T-helper 17 cell (primary cell): Measurements from ENCODE around the gene AKAP10. TPM values are rescaled to one million over a fixed set of nuclear protein-coding genes. Genes with fewer than 3 reads are reported as not detected.
"Not testable (repeated sequence)": the region's sequence is repeated elsewhere in the genome, so short reads cannot be mapped to it uniquely, and the experiment has no call there.

ENCODE experiments used
- ATAC-seq: fragments of 150-1000 bp; cut with Tn5 transposase; 2 replicates; pipeline ENCODE4 v1.10.0; 2021; ENCODE audit warnings: mild to moderate bottlenecking, moderate library complexity
- DNase-seq, 3 donors: peaks; one replicate each; pipeline versions ENCODE4 v3.0.0 to v3.0.0-alpha.2; 2020 to 2021
- H3K9me3 ChIP-seq: one replicate; pipeline ENCODE4 v1.7.0; 2013; ENCODE audit warnings: low read length, mild to moderate bottlenecking; ENCODE audit not compliant: control insufficient read depth, poor library complexity, severe bottlenecking
- H3K27ac Mint-ChIP-seq: one replicate; pipeline ENCODE4 v1.8.0; 2022; ENCODE audit warnings: mild to moderate bottlenecking, moderate library complexity, mixed read lengths
- H3K27me3 Mint-ChIP-seq: one replicate; pipeline ENCODE4 v1.8.0; 2022; ENCODE audit warnings: mixed read lengths
- H3K36me3 Mint-ChIP-seq: one replicate; pipeline ENCODE4 v1.8.0; 2022; ENCODE audit warnings: low read depth, mixed read lengths
- H3K4me1 Mint-ChIP-seq: one replicate; pipeline ENCODE4 v1.8.0; 2022; ENCODE audit warnings: mild to moderate bottlenecking, mixed read lengths
- H3K4me3 Mint-ChIP-seq: one replicate; pipeline ENCODE4 v1.8.0; 2022; ENCODE audit warnings: mild to moderate bottlenecking, moderate library complexity, mixed read lengths
- total RNA-seq, 4 donors: library from RNA in 2 of 4; stranded (reverse) in 2 of 4; gene quantifications; one replicate each; pipeline ENCODE4 v1.2.3 and lab custom pipeline; 2022 to 2026

Gene AKAP10
- total RNA-seq, 2 donors from 2014 or later = 39.8 to 41.1 TPM

DNA sequence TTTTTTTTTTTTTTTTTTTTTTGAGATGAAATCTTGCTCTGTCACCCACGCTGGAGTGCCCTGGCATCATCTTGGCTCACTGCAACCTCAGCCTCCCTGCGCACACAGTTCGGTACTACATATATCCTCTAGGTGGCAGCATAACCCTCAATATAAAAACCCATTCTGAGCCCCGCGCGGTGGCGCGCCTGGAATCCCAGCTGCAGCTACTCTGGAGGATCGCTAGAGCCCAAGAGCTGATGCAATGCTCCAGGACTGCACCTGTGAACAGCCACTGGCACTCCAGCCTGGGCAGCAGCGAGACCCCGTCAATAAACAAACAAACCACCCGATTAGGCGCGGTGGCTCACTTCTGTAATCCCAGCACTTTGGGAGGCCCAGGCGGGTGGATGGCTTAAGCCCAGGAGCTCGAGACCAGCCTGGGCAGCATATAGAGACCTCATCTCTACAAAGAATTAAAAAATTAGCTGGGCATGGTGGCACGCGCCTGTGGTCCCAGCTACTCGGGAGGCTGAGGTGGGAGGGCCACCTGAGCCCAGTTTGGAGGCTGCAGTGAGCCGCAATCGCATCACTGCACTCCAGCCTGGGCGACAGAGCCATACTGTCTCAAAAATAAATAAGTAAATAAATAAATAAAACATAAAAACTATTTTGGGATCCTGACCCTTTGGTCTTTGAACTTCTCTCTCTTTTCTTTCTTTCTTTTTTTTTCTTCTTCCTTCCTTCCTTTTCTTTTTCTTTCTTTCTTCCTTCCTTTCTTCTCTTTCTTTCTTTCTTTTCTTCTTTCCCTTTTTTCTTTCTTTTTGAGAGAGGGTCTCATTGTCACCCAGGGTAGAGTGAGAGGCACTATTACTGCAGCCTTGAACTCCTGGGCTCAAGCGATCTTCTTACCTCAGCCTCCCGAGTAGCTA is 15.4 kb upstream of the AKAP10 start:
- peak overlapping the region; percentile 45 for H3K4me3 Mint-ChIP-seq
- peaks cover 27% of the 10 kb centered on the region for H3K27me3 Mint-ChIP-seq
- no peaks in the 10 kb centered on the region for H3K36me3 Mint-ChIP-seq
- no peak overlapping the region for H3K27ac Mint-ChIP-seq
- ATAC-seq (peak; percentile 100), DNase-seq (peak; percentile 58 to 59 (median 59))
- peaks cover 2% of the 10 kb centered on the region for H3K4me1 Mint-ChIP-seq
- H3K9me3 ChIP-seq = no peaks in the 10 kb centered on the region

DNA sequence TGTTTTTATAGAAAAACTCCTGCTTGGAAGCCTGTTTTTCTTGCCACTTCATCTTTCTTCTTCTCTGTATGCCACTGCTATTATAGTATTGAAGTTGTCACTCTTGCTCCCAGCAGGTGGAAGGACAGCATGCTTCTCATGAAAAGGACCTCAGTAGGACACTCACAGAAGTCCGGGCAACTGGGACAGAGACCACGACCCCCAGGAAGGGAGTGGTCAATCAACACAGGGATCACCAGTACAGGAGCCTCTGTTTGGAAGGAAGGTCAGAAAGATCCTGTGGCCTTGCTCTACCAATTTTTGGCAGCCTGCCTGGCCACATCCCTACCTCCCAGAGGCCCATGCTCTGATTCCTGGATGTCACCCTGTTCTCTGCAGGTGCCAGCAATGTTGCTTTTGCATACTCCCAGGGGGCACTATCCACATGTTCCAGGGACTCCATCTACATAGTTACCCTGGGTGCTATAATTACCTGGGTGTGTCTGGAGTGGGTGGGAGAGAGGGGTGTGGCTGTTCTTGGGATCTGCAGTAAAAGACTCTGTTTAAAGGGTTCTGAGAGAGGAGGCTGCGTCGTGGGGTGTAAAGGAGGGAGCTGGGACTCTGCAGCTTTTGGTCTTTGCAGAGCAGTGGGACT is 13.7 kb upstream of the AKAP10 start:
- DNase-seq = no peak
- H3K27me3 Mint-ChIP-seq = peaks cover 25% of the 10 kb centered on the region

DNA sequence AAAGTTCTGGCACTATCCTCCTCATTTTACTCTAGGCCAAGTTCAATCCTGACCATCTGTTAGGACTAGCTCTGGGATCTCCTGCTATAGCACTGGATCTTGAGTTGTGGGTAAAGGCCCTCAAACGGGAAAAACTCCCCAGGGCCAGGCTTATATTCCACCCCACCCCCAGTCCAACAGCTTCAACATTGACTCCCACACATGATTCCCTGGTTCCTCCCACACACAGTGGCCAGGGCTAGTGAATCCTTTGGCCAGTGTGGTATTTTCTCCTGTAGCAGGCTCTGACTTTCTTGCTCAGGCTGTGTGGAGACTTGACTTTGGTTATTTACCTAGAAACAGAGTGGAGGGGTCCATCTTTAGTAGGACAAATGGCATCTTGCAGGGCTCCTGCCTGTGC is 10.3 kb upstream of the AKAP10 start:
- no peak overlapping the region for H3K4me3 Mint-ChIP-seq
- H3K27ac Mint-ChIP-seq = no peak overlapping the region
- H3K9me3 ChIP-seq = no peaks in the 10 kb centered on the region
- DNase-seq = no peak
- no peaks in the 10 kb centered on the region for H3K36me3 Mint-ChIP-seq
- peaks cover 25% of the 10 kb centered on the region for H3K27me3 Mint-ChIP-seq
- no peaks in the 10 kb centered on the region for H3K4me1 Mint-ChIP-seq
- no peak for ATAC-seq

More for the DNA sequence above, 13.7 kb upstream of the AKAP10 start:
- Mint-ChIP-seq H3K36me3 (no peaks in the 10 kb centered on the region), H3K4me1 (peaks cover 2% of the 10 kb centered on the region), H3K4me3 (no peak overlapping the region), H3K27ac (no peak overlapping the region)
- no peak for ATAC-seq
- H3K9me3 ChIP-seq = no peaks in the 10 kb centered on the region

DNA sequence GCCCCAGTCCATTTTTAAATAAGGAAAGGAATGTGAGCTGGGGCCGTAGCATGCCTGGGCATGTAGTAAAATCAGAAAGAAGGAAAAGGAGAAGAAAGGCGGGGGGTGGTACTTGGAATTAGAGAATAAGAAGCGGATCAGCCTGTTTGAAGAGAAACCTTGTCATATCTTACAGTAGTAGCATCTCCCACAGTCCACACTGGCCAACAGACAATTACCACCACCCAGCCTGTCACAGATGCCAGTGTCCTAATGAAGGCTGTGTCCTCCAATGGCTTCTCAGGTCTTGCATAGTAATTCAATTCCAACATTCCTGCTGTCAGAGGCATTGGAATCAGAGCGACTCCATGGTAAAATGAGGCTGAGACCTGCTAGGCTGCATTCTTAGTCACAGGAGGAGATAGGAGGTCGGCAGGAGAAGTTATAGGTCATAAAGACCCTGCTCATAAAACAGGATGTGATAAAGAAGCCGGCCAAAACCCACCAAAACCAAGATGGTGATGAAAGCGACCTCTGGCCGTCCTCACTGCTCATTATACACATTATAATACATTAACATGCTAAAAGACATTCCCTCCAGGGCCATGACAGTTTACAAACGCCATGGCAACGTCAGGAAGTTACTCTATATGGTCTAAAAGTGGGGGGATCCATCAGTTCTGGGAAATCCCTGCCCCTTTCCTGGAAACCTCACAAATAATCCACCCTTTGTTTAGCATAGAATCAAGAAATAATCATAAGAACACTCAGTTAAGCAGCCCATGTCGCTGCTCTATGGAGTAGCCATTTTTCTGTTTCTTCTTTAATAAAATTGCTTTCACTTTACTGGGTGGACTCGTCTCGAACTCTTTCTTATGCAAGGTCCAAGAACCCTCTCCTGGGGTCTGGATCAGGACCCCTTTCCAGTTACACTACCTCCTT is 9.6 kb upstream of the AKAP10 start:
- H3K4me1 Mint-ChIP-seq = no peaks in the 10 kb centered on the region
- no peak for ATAC-seq

DNA sequence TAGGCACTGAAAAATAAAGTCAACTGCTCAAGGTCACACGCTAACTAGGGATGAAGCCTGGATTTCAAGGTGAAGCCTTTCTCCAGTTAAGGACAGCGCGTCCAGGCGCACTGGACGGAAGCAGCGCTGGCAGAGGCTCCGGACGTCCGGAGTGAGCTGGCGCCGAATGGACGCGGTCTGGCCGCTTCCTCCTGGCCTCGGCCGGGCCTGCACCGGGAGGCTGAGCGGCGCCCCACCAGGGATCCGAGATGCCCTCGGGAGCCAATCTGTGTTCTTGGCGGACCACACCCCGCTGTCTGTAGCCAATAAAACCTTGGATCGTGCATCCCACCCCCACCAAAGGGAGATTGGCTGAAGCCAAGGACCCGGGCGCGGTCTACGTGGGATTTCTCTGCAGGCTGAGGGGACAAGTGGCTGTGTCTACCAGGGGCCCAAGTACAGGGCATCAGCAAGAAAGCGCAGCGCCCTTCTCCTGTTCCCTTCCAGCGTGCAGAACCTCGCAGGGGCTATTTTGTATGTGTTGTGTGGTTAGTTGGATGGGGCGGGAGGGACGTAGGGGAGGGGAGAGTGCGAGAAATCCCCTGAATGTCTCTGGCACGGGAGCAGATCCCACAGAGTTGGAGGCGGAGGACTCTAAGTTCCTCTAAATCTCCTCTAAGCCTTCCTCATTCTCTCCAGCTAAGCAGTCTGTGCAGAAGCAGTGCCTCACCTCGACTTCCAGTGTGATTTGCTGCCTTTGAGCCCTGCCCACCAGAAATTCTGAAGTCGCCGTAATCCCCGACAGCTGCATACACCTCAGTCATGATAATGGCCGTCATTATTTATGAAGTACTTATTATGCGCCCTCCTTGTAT is 2.5 kb upstream of the AKAP10 start:
- Mint-ChIP-seq H3K4me3 (no peak overlapping the region), H3K27ac (no peak overlapping the region), H3K27me3 (no peaks in the 10 kb centered on the region), H3K36me3 (peaks cover 2% of the 10 kb centered on the region), H3K4me1 (peaks cover 20% of the 10 kb centered on the region)
- no peaks in the 10 kb centered on the region for H3K9me3 ChIP-seq
- DNase-seq = no peak
- no peak for ATAC-seq

More for the DNA sequence above, 9.6 kb upstream of the AKAP10 start:
- no peak overlapping the region for H3K27ac Mint-ChIP-seq
- no peak for DNase-seq
- no peaks in the 10 kb centered on the region for H3K9me3 ChIP-seq
- H3K4me3 Mint-ChIP-seq = no peak overlapping the region
- H3K27me3 Mint-ChIP-seq = peaks cover 25% of the 10 kb centered on the region
- H3K36me3 Mint-ChIP-seq = no peaks in the 10 kb centered on the region

DNA sequence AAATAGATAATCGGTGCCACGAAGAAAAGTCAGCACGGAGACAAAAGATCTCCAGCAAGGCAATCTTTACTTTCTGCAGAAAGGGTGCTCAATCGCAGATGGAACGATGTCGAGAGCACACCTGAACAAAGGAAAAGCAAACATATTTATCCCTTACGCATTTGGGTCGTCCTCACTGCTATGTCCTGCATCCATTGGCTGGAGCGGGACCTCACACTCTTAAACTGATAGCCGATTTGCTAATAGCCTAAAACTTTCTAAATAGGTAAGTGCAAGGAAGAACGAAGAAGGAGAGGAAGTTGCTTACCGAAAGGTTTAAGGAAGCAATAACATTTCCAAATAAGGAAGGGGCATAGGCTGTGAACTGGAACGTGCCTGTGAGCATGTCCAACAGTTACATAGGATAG is 1.2 kb upstream of the AKAP10 start:
- no peaks in the 10 kb centered on the region for H3K9me3 ChIP-seq
- H3K4me3 Mint-ChIP-seq = peak overlapping the region; percentile 94
- H3K27ac Mint-ChIP-seq = peak overlapping the region; percentile 93
- peaks cover 29% of the 10 kb centered on the region for H3K4me1 Mint-ChIP-seq
- H3K27me3 Mint-ChIP-seq = no peaks in the 10 kb centered on the region
- DNase-seq (no peak), ATAC-seq (no peak)
- peaks cover 2% of the 10 kb centered on the region for H3K36me3 Mint-ChIP-seq

DNA sequence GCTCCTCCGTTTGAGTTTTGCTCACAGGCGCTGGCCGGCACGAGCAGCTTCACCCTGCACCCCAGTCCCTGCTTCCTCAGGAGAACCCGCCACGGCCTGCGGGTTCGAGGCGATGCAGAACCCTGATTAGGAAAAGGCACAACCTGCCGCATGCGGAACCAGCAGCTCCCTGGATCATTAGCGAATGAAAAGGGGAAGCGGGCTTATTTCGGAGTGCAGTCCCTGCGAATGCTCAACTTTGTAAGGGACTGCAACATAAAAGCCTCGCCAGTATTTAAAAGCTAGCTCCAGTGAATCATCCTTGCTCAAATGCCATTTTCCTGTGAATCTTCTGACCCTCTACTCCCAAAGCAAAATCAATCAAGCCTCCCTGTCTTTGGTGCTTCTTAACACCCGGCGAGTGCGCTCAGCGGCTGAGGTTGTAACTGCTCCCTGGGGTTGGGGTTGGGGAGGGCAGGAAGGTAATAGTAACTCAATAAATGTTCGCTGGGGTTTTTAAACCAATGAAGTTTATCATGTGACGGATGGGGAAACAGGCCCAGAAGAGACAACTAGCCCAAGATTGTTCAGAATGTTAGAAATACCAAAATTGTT is 678 bp upstream of the AKAP10 start:
- peak; percentile 9 for ATAC-seq
- no peaks in the 10 kb centered on the region for H3K9me3 ChIP-seq
- H3K4me3 Mint-ChIP-seq = peak overlapping the region; percentile 94
- no peaks in the 10 kb centered on the region for H3K27me3 Mint-ChIP-seq
- peaks cover 33% of the 10 kb centered on the region for H3K4me1 Mint-ChIP-seq
- H3K27ac Mint-ChIP-seq = peak overlapping the region; percentile 93
- DNase-seq = peak in 1 of 3 donors; percentile 10
- peaks cover 2% of the 10 kb centered on the region for H3K36me3 Mint-ChIP-seq

DNA sequence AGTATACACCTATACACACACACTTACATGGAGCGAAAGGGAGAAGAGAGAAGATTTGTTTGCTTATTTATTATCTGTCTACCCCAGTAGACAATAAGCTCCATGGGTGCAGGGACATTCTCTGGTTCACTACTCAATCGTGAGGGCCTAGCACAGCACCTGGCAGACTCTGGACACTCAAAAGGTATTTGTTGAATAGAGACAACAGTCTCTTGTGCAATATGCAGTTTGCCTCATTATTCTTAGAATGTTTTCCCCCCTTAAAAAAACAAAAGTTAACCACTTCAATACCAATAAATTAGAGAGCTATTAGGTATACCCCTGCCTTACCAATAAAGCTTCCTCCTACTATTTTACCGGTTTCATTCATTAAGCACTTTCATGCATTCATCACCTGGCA is 2.0 kb downstream of the AKAP10 start:
- Mint-ChIP-seq H3K27ac (peak overlapping the region; percentile 93), H3K36me3 (peaks cover 2% of the 10 kb centered on the region)

DNA sequence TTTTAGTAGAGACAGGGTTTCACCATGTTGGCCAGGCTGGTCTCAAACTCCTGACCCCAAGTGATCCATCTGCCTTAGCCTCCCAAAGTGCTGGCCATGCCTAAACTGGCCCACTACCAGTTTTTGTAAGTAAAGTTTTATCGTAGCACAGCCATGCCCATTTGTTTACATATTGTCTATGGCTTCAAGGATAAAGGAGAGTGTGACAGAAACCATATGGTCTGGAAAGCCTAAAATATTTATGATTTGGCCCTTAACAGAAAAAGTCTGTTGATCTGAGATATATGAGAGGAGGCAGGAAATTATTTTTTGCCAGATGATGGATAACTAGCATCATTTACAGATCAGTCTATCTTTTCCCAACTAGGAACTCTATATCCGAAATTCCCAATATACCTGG is 4.5 kb downstream of the AKAP10 start:
- ATAC-seq (no peak), DNase-seq (no peak)
- peak overlapping the region; percentile 83 for H3K27ac Mint-ChIP-seq
- H3K4me3 Mint-ChIP-seq = no peak overlapping the region
- no peaks in the 10 kb centered on the region for H3K27me3 Mint-ChIP-seq
- H3K9me3 ChIP-seq = no peaks in the 10 kb centered on the region
- H3K36me3 Mint-ChIP-seq = peaks cover 9% of the 10 kb centered on the region
- H3K4me1 Mint-ChIP-seq = peaks cover 45% of the 10 kb centered on the region

More for the DNA sequence above, 2.0 kb downstream of the AKAP10 start:
- no peak for DNase-seq
- Mint-ChIP-seq H3K4me1 (peaks cover 41% of the 10 kb centered on the region), H3K4me3 (peak overlapping the region; percentile 72), H3K27me3 (no peaks in the 10 kb centered on the region)
- no peak for ATAC-seq
- H3K9me3 ChIP-seq = no peaks in the 10 kb centered on the region

DNA sequence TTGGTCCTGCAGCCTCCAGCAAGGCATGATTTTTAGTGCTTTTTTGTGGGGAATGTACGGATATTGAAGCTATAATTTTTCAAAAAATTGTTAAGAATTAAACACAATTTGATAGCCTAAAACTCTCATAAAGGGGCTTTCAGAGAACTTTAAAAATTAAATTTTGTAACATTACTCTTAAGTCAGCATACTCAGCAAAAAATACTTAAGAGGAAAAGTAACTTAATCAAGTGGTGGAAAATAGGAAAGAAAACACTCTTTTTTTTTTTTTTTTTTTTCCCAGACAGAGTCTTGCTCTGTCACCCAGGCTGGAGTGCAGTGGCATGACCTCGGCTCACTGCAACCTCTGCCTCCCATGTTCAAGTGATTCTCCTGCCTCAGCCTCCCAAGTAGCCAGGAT is 14.7 kb downstream of the AKAP10 start:
- Mint-ChIP-seq H3K36me3 (peaks cover 16% of the 10 kb centered on the region), H3K4me1 (peaks cover 27% of the 10 kb centered on the region)
- H3K4me3 Mint-ChIP-seq, H3K27me3 Mint-ChIP-seq, ATAC-seq, H3K27ac Mint-ChIP-seq, H3K9me3 ChIP-seq, DNase-seq: not testable (repeated sequence)

DNA sequence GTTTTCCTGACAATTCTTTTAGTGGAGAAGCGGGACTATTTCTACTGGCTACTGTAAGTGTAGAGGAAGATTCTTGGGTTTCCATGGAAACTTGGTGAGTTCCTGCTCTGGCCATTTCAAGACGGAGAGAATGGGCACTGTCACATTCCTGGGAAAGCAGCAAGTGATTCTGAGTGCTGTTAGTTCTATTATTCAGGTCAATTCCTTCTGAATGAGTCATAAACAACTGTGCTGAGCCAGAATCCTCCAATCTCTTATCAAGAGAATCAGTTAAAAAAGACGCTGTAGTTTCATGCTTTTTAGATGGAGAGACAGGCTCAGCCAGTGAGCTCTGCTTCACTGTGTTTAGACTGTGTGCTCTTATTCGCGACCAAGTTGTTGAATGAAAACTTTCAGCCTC is 19.6 kb downstream of the AKAP10 start:
- no peaks in the 10 kb centered on the region for H3K9me3 ChIP-seq
- H3K36me3 Mint-ChIP-seq = peaks cover 7% of the 10 kb centered on the region
- H3K4me1 Mint-ChIP-seq = peaks cover 18% of the 10 kb centered on the region
- ATAC-seq (no peak), DNase-seq (no peak)
- no peak overlapping the region for H3K4me3 Mint-ChIP-seq
- H3K27ac Mint-ChIP-seq = peak overlapping the region; percentile 41
- H3K27me3 Mint-ChIP-seq = no peaks in the 10 kb centered on the region

DNA sequence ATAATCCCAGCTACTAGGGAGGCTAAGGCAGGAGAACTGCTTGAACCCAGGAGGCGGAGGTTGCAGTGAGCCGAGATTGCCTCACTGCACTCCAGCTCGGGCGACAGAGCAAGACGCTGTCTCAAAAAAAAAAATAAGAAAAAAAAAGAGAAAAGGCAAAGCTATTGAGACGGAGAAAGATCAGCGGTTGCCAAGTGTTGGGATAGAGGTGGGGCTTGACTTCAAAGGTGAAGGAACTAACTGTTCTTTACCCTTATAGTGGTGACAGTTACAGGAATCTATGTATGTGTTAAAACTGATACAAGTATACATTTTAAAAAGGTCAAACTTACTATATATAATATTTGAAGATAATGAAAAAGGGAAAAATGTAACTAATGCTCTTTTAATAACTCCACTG is 22.5 kb downstream of the AKAP10 start:
- Mint-ChIP-seq H3K27ac (peak overlapping the region; percentile 79), H3K27me3 (no peaks in the 10 kb centered on the region), H3K4me3 (no peak overlapping the region), H3K36me3 (peaks cover 5% of the 10 kb centered on the region), H3K4me1 (peaks cover 19% of the 10 kb centered on the region)
- ATAC-seq (no peak), DNase-seq (no peak)
- H3K9me3 ChIP-seq = no peaks in the 10 kb centered on the region
